Measurements from ENCODE around the gene OTOP3. TPM values are rescaled to one million over a fixed set of nuclear protein-coding genes. Genes with fewer than 3 reads are reported as not detected.

Gene OTOP3
- total RNA-seq, 1 experiment from 2014 or later, result not detected

DNA sequence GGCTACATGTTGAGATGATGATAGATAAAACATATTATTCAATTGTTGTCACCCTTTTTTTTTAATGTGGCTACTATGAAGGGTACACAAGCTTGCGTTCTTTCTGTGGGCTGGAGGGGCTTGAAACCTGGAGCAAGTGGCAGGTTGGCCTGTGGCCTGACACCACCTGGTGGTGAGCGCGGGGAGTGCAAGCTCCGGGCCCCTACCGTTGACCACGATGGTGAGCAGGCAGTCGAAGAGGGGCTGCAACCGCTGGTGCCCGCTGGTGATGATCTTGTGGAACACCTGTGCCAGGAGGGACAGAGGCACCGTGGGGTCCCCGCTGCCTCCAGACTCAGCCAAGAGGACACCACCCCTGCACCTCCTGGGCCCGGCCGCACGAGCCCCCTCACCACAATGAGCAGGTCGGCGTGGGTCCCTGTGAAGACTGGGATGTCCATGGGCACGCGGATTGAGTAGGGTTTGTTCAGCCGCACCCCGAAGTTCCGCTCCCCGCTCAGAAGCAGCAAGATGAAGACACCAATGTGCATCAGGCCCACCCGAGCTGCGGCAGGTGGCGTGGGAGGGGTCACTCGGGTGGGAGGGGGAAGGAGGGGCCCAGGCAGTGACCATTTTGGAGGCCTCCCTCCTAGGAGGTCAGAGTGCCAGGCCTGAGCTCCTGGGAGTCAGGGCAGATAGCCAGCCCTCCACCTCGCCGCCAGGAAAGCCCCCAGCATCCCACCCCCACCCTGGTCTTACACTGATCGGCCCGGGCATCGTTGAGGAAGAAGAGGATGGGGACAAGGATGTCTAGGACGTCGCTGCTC, 22.4 kb downstream of the OTOP3 start:
- Histone ChIP-seq H3K27ac (ENCODE audit: low read length) (no peak overlapping the region), H3K4me2 (ENCODE audit: low read length) (no peak overlapping the region), H3K27me3 (ENCODE audit: low read length) (no peaks in the 10 kb centered on the region), H4K20me1 (ENCODE audit: low read length) (no peaks in the 10 kb centered on the region), H3K9me2 (replicated peaks; ENCODE audit: low read length) (no peaks in the 10 kb centered on the region), H3K4me3 (ENCODE audit: low read length) (no peak overlapping the region), H3K9me3 (ENCODE audit: low read length) (no peaks in the 10 kb centered on the region), H3K9ac (ENCODE audit: low read length) (no peak overlapping the region), H3K79me2 (ENCODE audit: low read length) (no peaks in the 10 kb centered on the region), H3F3A (ENCODE audit: low read length, unreplicated experiment) (no peaks in the 10 kb centered on the region), H3K4me1 (ENCODE audit: insufficient read depth, low read length) (no peaks in the 10 kb centered on the region), H2AFZ (ENCODE audit: low read length) (no peak overlapping the region), H3K36me3 (ENCODE audit: low read depth, low read length) (no peaks in the 10 kb centered on the region)
- DNase-seq, result peak; percentile 84
- CTCF ChIA-PET, result interaction anchor here (0.5 to 1.6 kb wide), 5 partner anchors 14 to 1445 kb away, joined by 4 to 7 read pairs (median 5); partner anchors contain the start of genes HID1 and OTOP2
- ATAC-seq, result peak; percentile 39
- TSS peak; percentile 5 for BruUV-seq (replicated peaks)
- POLR2A ChIA-PET (ENCODE audit: unreplicated experiment), result no interaction called here
- no peak for TF ChIP-seq EZH2 (IDR thresholded peaks at IDR 0.05; ENCODE audit: low read length, unreplicated experiment)
- TF ChIP-seq, protein P1, sequence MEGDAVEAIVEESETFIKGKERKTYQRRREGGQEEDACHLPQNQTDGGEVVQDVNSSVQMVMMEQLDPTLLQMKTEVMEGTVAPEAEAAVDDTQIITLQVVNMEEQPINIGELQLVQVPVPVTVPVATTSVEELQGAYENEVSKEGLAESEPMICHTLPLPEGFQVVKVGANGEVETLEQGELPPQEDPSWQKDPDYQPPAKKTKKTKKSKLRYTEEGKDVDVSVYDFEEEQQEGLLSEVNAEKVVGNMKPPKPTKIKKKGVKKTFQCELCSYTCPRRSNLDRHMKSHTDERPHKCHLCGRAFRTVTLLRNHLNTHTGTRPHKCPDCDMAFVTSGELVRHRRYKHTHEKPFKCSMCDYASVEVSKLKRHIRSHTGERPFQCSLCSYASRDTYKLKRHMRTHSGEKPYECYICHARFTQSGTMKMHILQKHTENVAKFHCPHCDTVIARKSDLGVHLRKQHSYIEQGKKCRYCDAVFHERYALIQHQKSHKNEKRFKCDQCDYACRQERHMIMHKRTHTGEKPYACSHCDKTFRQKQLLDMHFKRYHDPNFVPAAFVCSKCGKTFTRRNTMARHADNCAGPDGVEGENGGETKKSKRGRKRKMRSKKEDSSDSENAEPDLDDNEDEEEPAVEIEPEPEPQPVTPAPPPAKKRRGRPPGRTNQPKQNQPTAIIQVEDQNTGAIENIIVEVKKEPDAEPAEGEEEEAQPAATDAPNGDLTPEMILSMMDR (conservative IDR thresholded peaks at IDR 0.05; ENCODE audit: low read depth, low read length), result peak; percentile 97
- intact Hi-C loops (cut with micrococcal nuclease), result loop anchor here (1.0 kb wide), 1 partner anchor 35 kb away; the partner anchor contains the start of gene USH1G

DNA sequence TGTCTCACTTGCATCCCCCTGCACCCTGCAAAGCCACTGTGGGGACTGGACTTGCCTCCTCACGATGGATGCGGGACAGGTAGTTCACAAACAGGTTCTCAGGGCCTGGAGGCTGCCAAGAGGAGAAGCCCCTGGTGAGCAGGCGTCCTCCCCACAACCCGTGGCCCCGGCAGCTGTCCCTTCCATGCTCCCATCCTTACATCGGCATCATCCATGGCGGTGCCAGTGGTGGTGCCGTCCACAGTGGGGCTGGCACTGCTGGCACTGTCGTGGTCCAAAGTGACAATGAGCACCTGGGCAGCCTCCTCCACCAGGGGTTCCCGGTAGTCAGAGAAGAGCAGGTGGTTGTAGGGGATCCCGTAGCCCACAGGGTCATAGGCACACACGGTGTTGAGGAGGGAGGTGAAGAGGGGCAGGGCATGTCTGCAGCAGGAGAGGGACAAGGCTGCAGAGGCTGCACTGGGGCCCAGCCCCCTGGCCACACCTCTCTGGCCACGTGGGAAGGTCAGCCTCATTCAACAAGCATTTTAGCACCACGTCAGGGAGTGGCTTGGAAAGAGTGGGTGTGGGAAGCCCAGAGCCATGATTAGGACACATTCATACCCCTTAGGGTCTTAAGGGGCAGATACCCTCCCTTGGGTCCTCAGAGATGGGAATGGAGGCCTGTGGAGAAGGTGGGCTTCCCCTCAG, 24.3 kb downstream of the OTOP3 start:
- Histone ChIP-seq H3K9ac (ENCODE audit: low read length) (no peak overlapping the region), H3K9me2 (replicated peaks; ENCODE audit: low read length) (no peaks in the 10 kb centered on the region), H3K27ac (ENCODE audit: low read length) (no peak overlapping the region), H2AFZ (ENCODE audit: low read length) (no peak overlapping the region), H3K27me3 (ENCODE audit: low read length) (no peaks in the 10 kb centered on the region), H3K4me1 (ENCODE audit: insufficient read depth, low read length) (no peaks in the 10 kb centered on the region), H3K79me2 (ENCODE audit: low read length) (no peaks in the 10 kb centered on the region), H3K9me3 (ENCODE audit: low read length) (no peaks in the 10 kb centered on the region), H3F3A (ENCODE audit: low read length, unreplicated experiment) (no peaks in the 10 kb centered on the region), H4K20me1 (ENCODE audit: low read length) (no peaks in the 10 kb centered on the region), H3K36me3 (ENCODE audit: low read depth, low read length) (no peaks in the 10 kb centered on the region), H3K4me3 (ENCODE audit: low read length) (no peak overlapping the region), H3K4me2 (ENCODE audit: low read length) (no peak overlapping the region)
- TF ChIP-seq EZH2 (IDR thresholded peaks at IDR 0.05; ENCODE audit: low read length, unreplicated experiment), result no peak
- no peak for TF ChIP-seq EZH2phosphoT487 (IDR thresholded peaks at IDR 0.05; ENCODE audit: borderline replicate concordance, low read length)
- TF ChIP-seq, protein P1 (conservative IDR thresholded peaks at IDR 0.05; ENCODE audit: low read depth, low read length), result no peak
- ChIA-PET CTCF (interaction anchor here (0.6 kb wide), 1 partner anchor 29 kb away, joined by 3 read pairs; no protein-coding TSS in a partner anchor), POLR2A (ENCODE audit: unreplicated experiment) (no interaction called here)
- intact Hi-C loops (cut with micrococcal nuclease), result loop anchor here (2.0 to 5.0 kb wide), 4 partner anchors 27 to 242 kb away; partner anchors contain the start of genes CDR2L and MRPL58
- DNase-seq (no peak), ATAC-seq (no peak)
- no TSS peak for BruUV-seq (replicated peaks)

All from PC-3 (cell line).